WI38 (cell line): ENCODE measurements around the gene NAB2.
A peak's percentile ranks its signal among the peaks of the same experiment; 100 is the strongest.

Experiments used
- H3K4me3 ChIP-seq: 2 replicates; pipeline ENCODE4 v1.5.1; 2011; ENCODE audit warnings: low read depth, mild to moderate bottlenecking, control low read depth, low read length
- CTCF ChIP-seq: IDR thresholded peaks from 2 replicates; pipeline ENCODE4 v1.5.1; 2012; ENCODE audit warnings: low read depth, mild to moderate bottlenecking, control low read depth, low read length

NAB2 gene

GRCh38 chr12:57078519-57079404, 10.2 kb upstream of the NAB2 start, which contains the start of gene NEMP1:
Gene NEMP1, minus strand, starts transcription at chr12:57078791. Its CDS starts 46 bp downstream, at chr12:57078745.
- H3K4me3 ChIP-seq: peak within 1 kb of the TSS; percentile 87
- TF ChIP-seq CTCF: no peak

GRCh38 chr12:57079821-57080220, 9.1 kb upstream of the NAB2 start:
- H3K4me3 ChIP-seq: no peak overlapping the region
- no peak for TF ChIP-seq CTCF

- no peak overlapping the region for H3K4me3 ChIP-seq
- no peak for TF ChIP-seq CTCF
Measured at GRCh38 chr12:57080855-57081254, 8.1 kb upstream of the NAB2 start.

GRCh38 chr12:57085999-57086492, 2.9 kb upstream of the NAB2 start:
- H3K4me3 ChIP-seq: peak overlapping the region; percentile 81
- TF ChIP-seq CTCF: no peak

- TF ChIP-seq CTCF: 0 out of 2 replicates have a peak, but pooled peaks have one; percentile 13
- peak overlapping the region; percentile 81 for H3K4me3 ChIP-seq
Measured at GRCh38 chr12:57086493-57087009, 2.4 kb upstream of the NAB2 start.

GRCh38 chr12:57087010-57087690, 1.8 kb upstream of the NAB2 start:
- peak overlapping the region; percentile 81 for H3K4me3 ChIP-seq
- no peak for TF ChIP-seq CTCF
